ES-I3 (cell line): Measurements from ENCODE around the gene PODXL2.
"Not testable (repeated sequence)": the region's sequence is repeated elsewhere in the genome, so short reads cannot be mapped to it uniquely, and the experiment has no call there.

Experiments used
- H3K36me3 ChIP-seq: 2 replicates; pipeline ENCODE4 v1.6.1; 2013; ENCODE audit warnings: mild to moderate bottlenecking, low read length, control low read depth, moderate library complexity; ENCODE audit not compliant: insufficient read depth
- H3K4me1 ChIP-seq: 2 replicates; pipeline ENCODE4 v1.6.1; 2013; ENCODE audit warnings: mild to moderate bottlenecking, control low read depth, low read length; ENCODE audit not compliant: insufficient read depth
- H3K9ac ChIP-seq: 2 replicates; pipeline ENCODE4 v1.6.1; 2013; ENCODE audit warnings: low read depth, mild to moderate bottlenecking, low read length, moderate library complexity
- H3K9me3 ChIP-seq: 2 replicates; pipeline ENCODE4 v1.6.1; 2013; ENCODE audit warnings: mild to moderate bottlenecking, low read length, moderate library complexity; ENCODE audit not compliant: control insufficient read depth, insufficient read depth

The PODXL2 gene

GRCh38 chr3:127698286-127698685 is 69.3 kb downstream of the PODXL2 start:
- H3K9me3 ChIP-seq = no peaks in the 10 kb centered on the region
- no peak overlapping the region for H3K9ac ChIP-seq
- no peaks in the 10 kb centered on the region for H3K36me3 ChIP-seq
- peaks cover 5% of the 10 kb centered on the region; the same call in 1 of the 2 replicates for H3K4me1 ChIP-seq

GRCh38 chr3:127698691-127699415 is 69.9 kb downstream of the PODXL2 start:
- H3K4me1 ChIP-seq = peaks cover 5% of the 10 kb centered on the region; the same call in 1 of the 2 replicates
- H3K36me3 ChIP-seq = no peaks in the 10 kb centered on the region
- H3K9ac ChIP-seq = no peak overlapping the region
- H3K9me3 ChIP-seq = no peaks in the 10 kb centered on the region

- H3K4me1 ChIP-seq = peaks cover 5% of the 10 kb centered on the region; the same call in 1 of the 2 replicates
- H3K9ac ChIP-seq = no peak overlapping the region
- H3K9me3 ChIP-seq = no peaks in the 10 kb centered on the region
- no peaks in the 10 kb centered on the region for H3K36me3 ChIP-seq
These were observed 70.7 kb downstream of the PODXL2 start for GRCh38 chr3:127699416-127700300.

- Histone ChIP-seq H3K9ac (no peak overlapping the region), H3K36me3 (no peaks in the 10 kb centered on the region), H3K4me1 (peaks cover 5% of the 10 kb centered on the region; the same call in 1 of the 2 replicates), H3K9me3 (no peaks in the 10 kb centered on the region)
These were observed 71.4 kb downstream of the PODXL2 start for GRCh38 chr3:127700406-127700805.

GRCh38 chr3:127701280-127701911 is 72.4 kb downstream of the PODXL2 start:
- H3K9ac ChIP-seq = no peak overlapping the region
- H3K9me3 ChIP-seq = no peaks in the 10 kb centered on the region
- no peaks in the 10 kb centered on the region for H3K36me3 ChIP-seq
- H3K4me1 ChIP-seq = peaks cover 5% of the 10 kb centered on the region; the same call in 1 of the 2 replicates

GRCh38 chr3:127702151-127702578 is 73.2 kb downstream of the PODXL2 start:
- H3K36me3 ChIP-seq = no peaks in the 10 kb centered on the region
- H3K9ac ChIP-seq = no peak overlapping the region
- H3K4me1 ChIP-seq = no peaks in the 10 kb centered on the region; the same call in 1 of the 2 replicates
- no peaks in the 10 kb centered on the region for H3K9me3 ChIP-seq

- H3K36me3 ChIP-seq, H3K9ac ChIP-seq, H3K9me3 ChIP-seq, H3K4me1 ChIP-seq: not testable (repeated sequence)
These were observed 75.9 kb downstream of the PODXL2 start for GRCh38 chr3:127704840-127705239.

- no peak overlapping the region for H3K9ac ChIP-seq
- no peaks in the 10 kb centered on the region for H3K9me3 ChIP-seq
- peaks cover 9% of the 10 kb centered on the region; the same call in 1 of the 2 replicates for H3K4me1 ChIP-seq
- no peaks in the 10 kb centered on the region for H3K36me3 ChIP-seq
These were observed 77.3 kb downstream of the PODXL2 start for GRCh38 chr3:127706312-127706711.

GRCh38 chr3:127706785-127707351 is 77.9 kb downstream of the PODXL2 start:
- Histone ChIP-seq H3K9me3 (no peaks in the 10 kb centered on the region), H3K9ac (no peak overlapping the region), H3K36me3 (no peaks in the 10 kb centered on the region), H3K4me1 (peaks cover 10% of the 10 kb centered on the region; the same call in 1 of the 2 replicates)

GRCh38 chr3:127707851-127708411 is 78.9 kb downstream of the PODXL2 start:
- Histone ChIP-seq H3K4me1 (peaks cover 10% of the 10 kb centered on the region; the same call in 1 of the 2 replicates), H3K9me3 (no peaks in the 10 kb centered on the region), H3K9ac (no peak overlapping the region), H3K36me3 (no peaks in the 10 kb centered on the region)

GRCh38 chr3:127708837-127709236 is 79.9 kb downstream of the PODXL2 start:
- no peaks in the 10 kb centered on the region for H3K36me3 ChIP-seq
- H3K9me3 ChIP-seq = no peaks in the 10 kb centered on the region
- no peak overlapping the region for H3K9ac ChIP-seq
- H3K4me1 ChIP-seq = peaks cover 14% of the 10 kb centered on the region

- H3K9ac ChIP-seq = no peak overlapping the region
- H3K4me1 ChIP-seq = peaks cover 21% of the 10 kb centered on the region
- no peaks in the 10 kb centered on the region for H3K36me3 ChIP-seq
- H3K9me3 ChIP-seq = no peaks in the 10 kb centered on the region
These were observed 80.5 kb downstream of the PODXL2 start for GRCh38 chr3:127709320-127710060.

GRCh38 chr3:127710155-127710941 is 81.4 kb downstream of the PODXL2 start:
- H3K4me1 ChIP-seq = peaks cover 22% of the 10 kb centered on the region
- no peaks in the 10 kb centered on the region for H3K36me3 ChIP-seq

More at GRCh38 chr3:127710155-127710941, 81.4 kb downstream of the PODXL2 start:
- H3K9me3 ChIP-seq = no peaks in the 10 kb centered on the region
- no peak overlapping the region for H3K9ac ChIP-seq
